ENCODE measurements around the gene RIC8B. TPM values are rescaled to one million over a fixed set of nuclear protein-coding genes. Genes with fewer than 3 reads are reported as not detected.
"Not testable (repeated sequence)": the region's sequence is repeated elsewhere in the genome, so short reads cannot be mapped to it uniquely, and the experiment has no call there.

The RIC8B gene, protein sequence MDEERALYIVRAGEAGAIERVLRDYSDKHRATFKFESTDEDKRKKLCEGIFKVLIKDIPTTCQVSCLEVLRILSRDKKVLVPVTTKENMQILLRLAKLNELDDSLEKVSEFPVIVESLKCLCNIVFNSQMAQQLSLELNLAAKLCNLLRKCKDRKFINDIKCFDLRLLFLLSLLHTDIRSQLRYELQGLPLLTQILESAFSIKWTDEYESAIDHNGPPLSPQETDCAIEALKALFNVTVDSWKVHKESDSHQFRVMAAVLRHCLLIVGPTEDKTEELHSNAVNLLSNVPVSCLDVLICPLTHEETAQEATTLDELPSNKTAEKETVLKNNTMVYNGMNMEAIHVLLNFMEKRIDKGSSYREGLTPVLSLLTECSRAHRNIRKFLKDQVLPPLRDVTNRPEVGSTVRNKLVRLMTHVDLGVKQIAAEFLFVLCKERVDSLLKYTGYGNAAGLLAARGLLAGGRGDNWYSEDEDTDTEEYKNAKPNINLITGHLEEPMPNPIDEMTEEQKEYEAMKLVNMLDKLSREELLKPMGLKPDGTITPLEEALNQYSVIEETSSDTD
- total RNA-seq: 28.6 TPM
- long read RNA-seq, full-length matches to known transcripts: 21 of 32 reads
- long read RNA-seq, partial matches to known transcripts: 8 of 32 reads
- long read RNA-seq, other reads (novel, unspliced or antisense): 3 of 32 reads

DNA sequence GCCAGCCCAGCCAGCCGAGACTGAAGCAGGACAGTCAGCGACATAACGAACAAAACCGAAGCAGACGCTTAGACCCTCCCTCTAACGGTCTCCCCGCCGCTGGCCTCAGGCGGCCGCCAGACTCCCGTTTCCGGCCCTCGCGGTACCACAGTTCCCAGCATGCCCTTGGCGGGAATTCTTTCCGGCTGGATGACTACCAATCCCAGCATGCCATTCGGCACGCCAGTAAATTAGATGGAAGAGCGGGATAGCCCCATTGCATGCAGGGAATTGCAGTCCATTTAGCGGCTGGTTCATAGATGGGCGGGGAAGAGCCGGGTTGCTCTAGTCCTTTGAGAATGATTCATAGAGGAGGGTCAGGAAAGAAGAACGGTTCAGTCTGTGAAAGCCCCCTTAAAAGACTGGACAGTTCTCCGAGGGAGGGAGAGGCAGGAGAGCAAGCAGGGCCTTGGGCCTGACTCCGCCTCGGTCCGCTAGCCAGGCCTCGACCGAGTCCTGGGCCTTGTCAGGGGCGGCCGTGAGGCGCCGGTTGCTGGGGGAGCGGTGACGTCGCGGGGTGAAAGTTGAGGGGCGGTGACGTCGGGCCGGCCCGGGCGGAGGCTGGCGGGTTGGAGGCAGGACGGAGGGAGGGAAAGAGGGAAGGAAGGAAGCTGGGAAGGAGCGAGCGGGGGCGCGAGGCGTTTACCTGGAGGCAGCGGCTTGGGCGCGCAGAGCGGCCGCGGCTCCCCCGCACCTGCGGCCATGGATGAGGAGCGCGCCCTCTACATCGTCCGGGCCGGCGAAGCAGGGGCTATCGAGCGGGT is at the start of gene RIC8B:
RIC8B (plus strand) TSS at position 678 of the 803 bp plus-strand sequence; CDS start at position 742, 64 bp downstream.
- intact Hi-C loops (cut with micrococcal nuclease): no loop called here
- DNase-seq (peak; percentile 96), ATAC-seq (peak; percentile 96)

GRCh38 chr12:106724934-106725333 is 49.5 kb upstream of the RIC8B start:
- no peak for DNase-seq
- no peak for ATAC-seq
- intact Hi-C loops (cut with micrococcal nuclease): no loop called here

DNA sequence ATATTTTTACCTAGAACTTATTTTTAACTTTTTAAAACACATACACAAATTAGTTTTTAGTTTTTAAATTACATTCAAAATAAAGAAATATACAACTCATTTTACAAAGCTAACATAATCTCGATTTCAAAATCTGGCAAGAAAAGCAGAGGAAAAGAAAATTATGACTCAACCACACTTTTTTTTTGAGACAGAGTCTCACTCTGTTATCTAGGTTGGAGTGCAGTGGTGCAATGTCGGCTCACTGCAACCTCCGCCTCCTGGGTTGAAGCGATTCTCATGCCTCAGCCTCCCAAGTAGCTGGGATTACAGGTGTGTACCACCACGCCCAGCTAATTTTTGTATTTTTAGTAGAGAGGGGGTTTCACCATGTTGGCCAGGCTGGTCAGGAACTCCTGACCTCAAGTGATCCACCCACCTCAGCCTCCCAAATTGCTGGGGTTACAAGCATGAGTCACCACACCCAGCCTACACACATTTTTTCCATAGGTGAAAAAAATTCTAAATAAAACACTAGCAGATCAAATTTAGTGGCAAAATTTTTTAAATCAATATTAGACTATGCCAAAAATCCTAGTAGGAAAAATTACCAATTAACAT is 47.8 kb upstream of the RIC8B start:
- ATAC-seq; DNase-seq; intact Hi-C loops (cut with micrococcal nuclease): not testable (repeated sequence)

DNA sequence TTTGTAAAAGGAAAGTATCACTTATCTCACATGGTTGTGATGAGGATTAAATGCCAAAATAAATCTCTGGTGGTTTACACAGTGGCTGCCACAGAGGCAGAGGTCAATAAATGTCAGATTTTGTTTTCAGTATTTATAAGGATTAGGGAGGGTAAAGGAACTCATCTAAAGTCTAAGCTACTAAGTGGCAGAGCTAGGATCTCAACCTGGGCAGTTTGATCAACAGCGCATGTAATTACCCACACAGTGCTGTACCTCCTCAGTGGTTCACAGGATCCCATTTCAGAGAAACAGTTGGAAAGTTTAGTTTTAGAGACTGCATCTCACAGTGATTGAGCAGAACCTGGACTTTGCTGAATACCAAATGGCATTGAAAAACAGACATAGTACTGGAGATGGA is 44.9 kb upstream of the RIC8B start:
- intact Hi-C loops (cut with micrococcal nuclease): no loop called here
- DNase-seq (no peak), ATAC-seq (no peak)

DNA sequence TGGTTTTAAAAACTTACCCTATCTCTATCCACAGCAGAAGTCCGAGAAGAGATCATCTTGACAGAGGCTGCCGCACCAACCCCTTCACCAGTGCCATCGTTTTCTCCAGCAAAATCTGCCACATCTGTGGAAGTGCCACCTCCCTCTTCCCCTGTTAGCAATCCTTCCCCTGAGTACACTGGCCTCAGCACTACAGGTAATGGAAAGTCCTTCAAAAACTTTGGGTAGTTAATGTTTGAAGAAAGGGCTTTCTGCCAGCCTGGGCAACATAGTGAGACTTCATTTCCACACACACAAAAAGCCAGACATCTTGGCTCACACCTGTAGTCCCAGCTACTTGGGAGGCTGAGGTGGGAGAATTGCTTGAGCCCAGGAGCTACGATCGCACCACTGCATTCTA is 41.6 kb upstream of the RIC8B start:
- DNase-seq: no peak
- intact Hi-C loops (cut with micrococcal nuclease): no loop called here

GRCh38 chr12:106733660-106734059 is 40.8 kb upstream of the RIC8B start:
- no peak for ATAC-seq
- no peak for DNase-seq
- intact Hi-C loops (cut with micrococcal nuclease): no loop called here

More for the DNA sequence above, 41.6 kb upstream of the RIC8B start:
- ATAC-seq: no peak

GRCh38 chr12:106736051-106736957 is 38.2 kb upstream of the RIC8B start:
- DNase-seq (no peak), ATAC-seq (peak; percentile 26)
- intact Hi-C loops (cut with micrococcal nuclease): no loop called here

GRCh38 chr12:106739318-106739717 is 35.2 kb upstream of the RIC8B start:
- DNase-seq (no peak), ATAC-seq (peak; percentile 91)
- intact Hi-C loops (cut with micrococcal nuclease): no loop called here

DNA sequence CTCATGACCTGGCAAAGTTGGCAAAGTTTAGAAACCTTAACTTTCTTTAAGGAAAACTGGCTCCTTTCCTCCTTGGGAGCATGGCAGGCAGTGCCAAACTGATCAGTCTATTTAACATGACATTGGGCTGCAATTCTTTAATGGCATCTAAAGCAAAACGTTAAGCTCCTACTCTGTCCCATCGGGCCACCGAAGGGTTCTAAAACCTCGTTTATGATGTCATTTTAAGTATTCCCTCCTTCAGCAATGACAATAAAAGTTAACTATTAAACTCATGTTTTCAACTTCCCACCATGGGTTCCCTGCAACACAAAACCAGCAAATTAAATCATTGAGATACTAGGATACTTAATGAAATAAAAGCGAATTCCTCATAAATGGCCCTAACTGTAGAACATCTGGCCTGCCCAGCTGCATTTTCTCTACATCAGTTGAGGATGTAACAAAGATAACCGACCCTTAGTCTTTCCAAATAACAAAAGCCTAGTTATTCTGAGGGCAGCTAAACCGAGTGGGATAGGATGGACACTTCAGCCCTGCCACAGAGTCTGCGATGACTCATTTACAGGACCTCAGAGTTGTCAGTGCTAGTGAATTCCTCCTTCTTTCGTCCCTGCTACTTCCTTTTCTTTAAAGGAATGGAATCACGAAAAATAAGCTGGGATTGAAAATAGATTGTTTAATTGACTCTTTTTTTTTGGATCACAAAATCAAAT is 34.5 kb upstream of the RIC8B start:
- intact Hi-C loops (cut with micrococcal nuclease): no loop called here
- peak; percentile 69 for ATAC-seq

DNA sequence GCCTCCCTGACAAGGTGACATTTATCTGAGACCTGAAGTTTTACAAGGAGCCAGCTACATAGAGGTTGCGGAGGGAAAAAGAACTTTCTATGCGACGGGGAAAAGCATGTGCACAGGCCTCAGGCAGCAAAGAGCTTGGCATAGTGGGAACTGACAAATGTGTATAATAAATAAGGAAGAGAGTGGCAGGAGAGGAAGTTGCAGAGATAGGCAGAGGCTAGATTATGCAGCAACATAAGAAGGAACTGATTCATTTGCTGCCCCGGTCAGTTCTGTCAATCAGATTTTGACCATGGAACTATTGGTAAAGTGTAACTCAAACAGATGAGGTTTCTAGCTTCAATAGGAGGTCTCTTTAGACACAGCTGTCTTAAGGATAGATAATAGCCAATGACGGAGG is 33.7 kb upstream of the RIC8B start:
- intact Hi-C loops (cut with micrococcal nuclease): no loop called here
- DNase-seq: no peak
- peak; percentile 18 for ATAC-seq

More for the DNA sequence above, 34.5 kb upstream of the RIC8B start:
- DNase-seq: no peak

DNA sequence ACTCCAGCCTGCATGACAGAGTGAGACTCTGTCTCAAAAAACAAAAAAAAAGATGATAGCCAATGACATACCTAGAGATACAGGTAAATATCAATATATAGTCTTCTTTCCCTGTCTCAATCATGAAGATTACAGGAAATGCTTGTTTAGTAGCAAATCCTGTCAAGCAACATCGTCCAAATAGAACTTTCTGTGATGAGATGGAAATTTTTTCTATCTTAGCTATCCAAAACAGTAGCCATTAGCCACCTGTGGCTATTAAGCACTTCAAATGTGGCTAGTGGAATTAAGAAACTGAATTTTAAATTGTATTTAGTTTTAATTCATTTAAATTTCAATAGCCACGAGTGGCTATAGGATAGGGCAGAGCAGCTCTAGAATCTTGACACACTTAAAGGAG is 33.2 kb upstream of the RIC8B start:
- DNase-seq: no peak
- intact Hi-C loops (cut with micrococcal nuclease): no loop called here
- ATAC-seq: no peak

DNA sequence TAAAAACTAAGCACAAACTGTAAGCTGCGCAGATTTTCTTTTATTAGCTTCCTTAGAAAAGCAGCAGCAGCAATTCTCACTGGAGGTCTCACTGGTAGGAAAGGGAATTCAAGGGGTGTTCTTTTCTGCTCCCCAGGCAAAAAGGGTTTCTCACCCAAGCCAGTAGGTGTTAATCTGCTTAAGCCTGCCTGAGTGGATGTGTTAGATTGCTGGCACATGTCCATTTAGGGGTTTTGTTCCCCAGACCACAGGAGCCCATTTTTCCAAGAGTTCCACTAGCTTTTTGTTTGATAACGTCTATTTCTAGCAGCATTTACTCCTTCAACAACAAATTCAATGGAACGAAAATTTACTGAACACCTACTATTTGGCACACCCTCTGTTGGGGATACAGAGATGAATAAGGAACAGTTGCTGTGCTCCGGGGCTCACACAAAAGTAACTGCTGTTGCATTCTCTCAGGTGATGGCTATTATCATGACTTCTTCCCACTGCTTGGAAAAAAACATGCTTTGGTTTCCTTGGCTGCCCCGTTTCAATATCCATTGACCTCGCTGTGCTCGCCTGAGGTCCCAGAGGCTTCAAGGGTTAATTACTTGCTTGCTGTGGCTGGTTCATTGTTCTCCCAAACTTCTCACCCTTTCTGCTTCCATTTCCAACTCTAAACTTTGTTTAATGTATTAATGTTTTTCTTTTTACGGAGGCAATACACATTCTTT is 31.1 kb upstream of the RIC8B start:
- no peak for ATAC-seq
- intact Hi-C loops (cut with micrococcal nuclease): no loop called here
- no peak for DNase-seq

DNA sequence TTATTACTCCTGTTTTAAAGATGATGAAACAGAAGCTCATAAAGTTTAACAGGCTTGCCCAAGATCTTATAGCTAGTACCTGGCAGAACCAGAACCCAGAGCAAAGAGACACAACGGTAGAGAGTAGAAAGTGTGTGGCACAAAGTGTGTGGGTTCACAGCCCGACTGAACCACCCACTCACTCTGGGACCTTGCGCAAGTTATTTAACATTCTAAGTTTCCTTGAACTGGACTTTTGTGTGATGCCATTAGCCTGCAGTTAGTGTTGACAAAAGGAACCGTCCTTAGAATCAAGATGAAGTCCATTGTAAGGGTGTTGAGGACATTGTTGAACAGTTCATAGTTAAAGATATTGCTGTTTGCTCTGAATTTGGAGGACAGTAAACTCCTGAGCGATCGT is 29.9 kb upstream of the RIC8B start:
- ATAC-seq: no peak
- intact Hi-C loops (cut with micrococcal nuclease): no loop called here
- DNase-seq: no peak

DNA sequence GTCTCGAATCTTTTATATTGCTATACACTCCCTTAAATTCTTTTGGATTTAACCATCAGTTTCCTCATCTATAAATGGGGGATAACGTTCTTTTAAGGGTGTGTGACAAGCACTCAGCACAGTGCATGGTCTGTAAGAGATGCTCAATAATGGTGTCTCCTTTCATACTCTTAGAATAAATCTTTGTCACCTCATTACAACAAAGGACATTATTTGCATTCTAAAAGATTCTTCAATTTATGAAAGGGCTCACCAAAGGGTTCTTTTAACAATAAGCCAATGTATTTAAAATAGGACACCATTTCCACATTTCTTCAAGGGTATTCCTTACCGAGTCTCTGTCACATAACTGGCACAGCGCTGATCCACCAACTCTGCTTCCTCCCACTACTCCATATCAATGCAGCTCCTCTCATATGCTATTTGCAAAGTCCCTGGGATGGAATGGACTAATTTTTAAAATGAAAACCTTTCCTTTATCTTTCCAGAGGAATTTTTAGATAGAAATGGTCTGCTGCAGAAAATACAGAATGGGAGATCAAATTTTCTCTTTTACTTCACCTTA is 29.2 kb upstream of the RIC8B start:
- no peak for DNase-seq
- ATAC-seq: no peak
- intact Hi-C loops (cut with micrococcal nuclease): no loop called here

- ATAC-seq: no peak
- intact Hi-C loops (cut with micrococcal nuclease): no loop called here
- no peak for DNase-seq
Measured at GRCh38 chr12:106747973-106748436, 26.5 kb upstream of the RIC8B start.

DNA sequence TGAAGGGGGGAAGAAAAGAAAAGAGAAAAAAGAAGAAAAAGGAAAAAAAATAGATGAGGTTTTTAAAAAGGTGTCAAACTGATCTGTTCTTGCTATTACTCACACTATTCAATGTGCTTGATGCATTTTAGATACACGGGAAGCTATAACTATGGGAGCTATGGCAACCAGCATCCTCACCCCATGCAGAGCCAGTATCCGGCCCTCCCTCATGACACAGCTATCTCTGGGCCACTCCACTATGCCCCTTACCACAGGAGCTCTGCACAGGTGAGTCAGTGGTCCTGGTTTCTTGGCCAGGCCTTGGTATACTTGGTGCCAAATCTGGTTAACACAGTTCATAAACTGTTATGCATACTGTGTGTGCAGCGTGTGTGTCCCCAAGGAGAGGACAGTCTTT is 24.0 kb upstream of the RIC8B start:
- ATAC-seq (no peak), DNase-seq (no peak)
- intact Hi-C loops (cut with micrococcal nuclease): no loop called here

GRCh38 chr12:106753526-106753925 is 21.0 kb upstream of the RIC8B start:
- ATAC-seq (no peak), DNase-seq (no peak)
- intact Hi-C loops (cut with micrococcal nuclease): no loop called here

Data from left ventricle myocardium superior (tissue), 1 donor.